ENCODE measurements around the gene KIF1B. TPM values are rescaled to one million over a fixed set of nuclear protein-coding genes. Genes with fewer than 3 reads are reported as not detected.

The KIF1B gene
- total RNA-seq, 4 donors from 2014 or later = 53.0 to 78.2 (median 64.8) TPM

DNA sequence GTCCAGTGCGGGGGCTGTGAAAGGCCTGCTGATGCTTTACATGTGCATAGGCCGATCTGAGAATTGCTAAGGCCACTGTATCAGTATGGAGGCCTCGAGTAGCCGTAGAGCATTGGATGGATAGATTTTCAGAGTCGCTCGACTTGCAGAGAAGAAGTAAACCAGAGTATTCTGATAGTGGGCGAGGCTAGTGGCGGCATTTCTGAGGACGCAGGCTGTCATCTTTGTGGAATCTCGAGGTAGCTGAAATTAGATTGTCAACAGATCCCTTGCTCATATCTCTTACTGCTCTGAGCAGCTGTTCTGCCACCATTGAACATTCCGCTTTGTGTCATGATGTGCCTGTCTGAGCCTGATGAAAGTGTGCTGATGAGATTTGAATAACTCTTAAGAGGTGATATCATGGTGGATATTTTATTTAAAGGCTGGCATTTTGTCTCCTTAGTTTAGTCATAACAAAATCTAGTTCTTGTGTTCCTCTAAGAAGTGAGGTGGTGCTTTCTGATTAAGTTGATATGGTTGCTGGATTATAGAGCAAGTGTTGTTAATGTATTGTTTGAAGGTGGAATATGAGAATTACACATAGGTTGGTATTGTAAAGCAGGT lies 1.5 kb downstream of the KIF1B start:
- WGBS = 37% methylated on average over 10 of the region's 11 CpGs
- H3K27me3 ChIP-seq = no peaks in the 10 kb centered on the region
- H3K4me3 ChIP-seq = peak overlapping the region; percentile 95 to 100 (median 98)
- no peak for DNase-seq (ENCODE audit: extremely low spot score)
- no peaks in the 10 kb centered on the region for H3K36me3 ChIP-seq
- intact Hi-C loops (cut with DNase I) = loop anchor here (5.0 to 10.0 kb wide), 2 partner anchors 40 to 73 kb away; no protein-coding TSS in a partner anchor
- H3K4me1 ChIP-seq = peaks cover 47 to 68% (median 62%) of the 10 kb centered on the region in 4 donors
- peak overlapping the region; percentile 100 for H3K27ac ChIP-seq (replicated peaks in 1 of 4)
- H3K9me3 ChIP-seq = no peaks in the 10 kb centered on the region
- no peak for TF ChIP-seq POLR2AphosphoS5 (IDR thresholded peaks at IDR 0.05)
- TF ChIP-seq EP300 (IDR thresholded peaks at IDR 0.05) = no peak
- TF ChIP-seq POLR2A (IDR thresholded peaks at IDR 0.05; ENCODE audit: low read depth) = no peak
- TF ChIP-seq, protein P1, sequence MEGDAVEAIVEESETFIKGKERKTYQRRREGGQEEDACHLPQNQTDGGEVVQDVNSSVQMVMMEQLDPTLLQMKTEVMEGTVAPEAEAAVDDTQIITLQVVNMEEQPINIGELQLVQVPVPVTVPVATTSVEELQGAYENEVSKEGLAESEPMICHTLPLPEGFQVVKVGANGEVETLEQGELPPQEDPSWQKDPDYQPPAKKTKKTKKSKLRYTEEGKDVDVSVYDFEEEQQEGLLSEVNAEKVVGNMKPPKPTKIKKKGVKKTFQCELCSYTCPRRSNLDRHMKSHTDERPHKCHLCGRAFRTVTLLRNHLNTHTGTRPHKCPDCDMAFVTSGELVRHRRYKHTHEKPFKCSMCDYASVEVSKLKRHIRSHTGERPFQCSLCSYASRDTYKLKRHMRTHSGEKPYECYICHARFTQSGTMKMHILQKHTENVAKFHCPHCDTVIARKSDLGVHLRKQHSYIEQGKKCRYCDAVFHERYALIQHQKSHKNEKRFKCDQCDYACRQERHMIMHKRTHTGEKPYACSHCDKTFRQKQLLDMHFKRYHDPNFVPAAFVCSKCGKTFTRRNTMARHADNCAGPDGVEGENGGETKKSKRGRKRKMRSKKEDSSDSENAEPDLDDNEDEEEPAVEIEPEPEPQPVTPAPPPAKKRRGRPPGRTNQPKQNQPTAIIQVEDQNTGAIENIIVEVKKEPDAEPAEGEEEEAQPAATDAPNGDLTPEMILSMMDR (IDR thresholded peaks at IDR 0.05) = no peak

DNA sequence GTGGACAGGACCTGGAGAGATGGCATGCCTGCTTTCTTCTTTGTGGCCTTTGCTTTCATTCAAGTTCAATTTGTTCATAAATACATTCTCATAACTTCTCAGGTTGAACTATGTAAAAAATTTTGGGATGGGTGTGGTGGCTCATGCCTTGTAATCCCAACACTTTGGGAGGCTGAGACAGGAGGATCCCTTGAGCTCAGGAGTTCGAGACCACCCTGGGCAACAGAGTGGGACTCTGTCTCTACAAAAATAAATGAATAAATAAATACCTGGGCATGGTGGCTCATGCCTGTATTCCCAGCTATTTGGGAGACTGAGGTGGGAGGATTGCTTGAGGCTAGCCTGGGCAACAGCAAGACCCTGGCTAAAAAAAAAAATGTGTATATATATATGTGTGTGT lies 2.1 kb downstream of the KIF1B start:
- intact Hi-C loops (cut with DNase I) = loop anchor here (5.0 to 10.0 kb wide), 2 partner anchors 40 to 72 kb away; no protein-coding TSS in a partner anchor
- Histone ChIP-seq H3K4me3 (peak overlapping the region; percentile 95 to 100 (median 98)), H3K27me3 (no peaks in the 10 kb centered on the region), H3K4me1 (peaks cover 53 to 73% (median 68%) of the 10 kb centered on the region in 4 donors), H3K9me3 (no peaks in the 10 kb centered on the region), H3K36me3 (no peaks in the 10 kb centered on the region), H3K27ac (replicated peaks in 1 of 4) (peak overlapping the region; percentile 100)
- no peak for TF ChIP-seq EP300 (IDR thresholded peaks at IDR 0.05)
- TF ChIP-seq, protein P1 (IDR thresholded peaks at IDR 0.05) = no peak
- no peak for TF ChIP-seq POLR2AphosphoS5 (IDR thresholded peaks at IDR 0.05)
- TF ChIP-seq POLR2A (IDR thresholded peaks at IDR 0.05; ENCODE audit: low read depth) = no peak
- DNase-seq (ENCODE audit: extremely low spot score) = no peak
- 72% methylated on average over 1 of the region's 1 CpG for WGBS

DNA sequence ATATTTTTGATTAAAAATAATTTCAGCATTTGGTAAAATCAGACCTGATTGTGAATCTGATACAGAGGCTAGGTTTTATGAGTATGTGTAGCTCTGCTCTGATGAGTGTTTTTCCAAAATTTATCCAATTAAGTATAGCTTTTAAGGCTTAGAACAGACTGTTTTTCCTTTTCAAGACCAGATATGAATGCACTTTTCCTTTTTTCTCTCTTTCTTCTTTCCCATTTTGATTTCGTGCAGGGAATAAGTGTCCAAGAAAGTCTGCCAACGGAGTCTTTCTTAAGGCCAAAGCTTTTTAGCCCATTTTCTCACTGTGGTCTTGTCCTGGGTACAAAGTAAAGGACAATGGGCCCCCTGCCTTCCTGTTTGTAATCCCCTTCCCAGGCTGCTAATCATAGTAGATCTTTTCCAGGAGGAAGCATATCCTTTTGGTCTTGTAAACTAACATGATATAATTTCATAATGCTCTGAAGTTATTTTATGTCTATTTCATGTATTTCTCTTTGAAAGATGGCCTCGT lies 2.9 kb downstream of the KIF1B start:
- TF ChIP-seq POLR2A (IDR thresholded peaks at IDR 0.05; ENCODE audit: low read depth) = no peak
- no peak for TF ChIP-seq POLR2AphosphoS5 (IDR thresholded peaks at IDR 0.05)
- TF ChIP-seq, protein P1 (IDR thresholded peaks at IDR 0.05) = no peak
- no peak for TF ChIP-seq EP300 (IDR thresholded peaks at IDR 0.05)
- H3K4me3 ChIP-seq = no peak overlapping the region
- H3K9me3 ChIP-seq = no peaks in the 10 kb centered on the region
- H3K36me3 ChIP-seq = no peaks in the 10 kb centered on the region
- H3K4me1 ChIP-seq = peaks cover 61 to 81% (median 75%) of the 10 kb centered on the region in 4 donors
- H3K27ac ChIP-seq (replicated peaks in 1 of 4) = peak overlapping the region; percentile 60 to 100 (median 100)
- intact Hi-C loops (cut with DNase I) = loop anchor here (5.0 to 10.0 kb wide), 2 partner anchors 39 to 72 kb away; no protein-coding TSS in a partner anchor
- 24% methylated on average over 3 of the region's 3 CpGs for WGBS
- H3K27me3 ChIP-seq = no peaks in the 10 kb centered on the region
- no peak for DNase-seq (ENCODE audit: extremely low spot score)

DNA sequence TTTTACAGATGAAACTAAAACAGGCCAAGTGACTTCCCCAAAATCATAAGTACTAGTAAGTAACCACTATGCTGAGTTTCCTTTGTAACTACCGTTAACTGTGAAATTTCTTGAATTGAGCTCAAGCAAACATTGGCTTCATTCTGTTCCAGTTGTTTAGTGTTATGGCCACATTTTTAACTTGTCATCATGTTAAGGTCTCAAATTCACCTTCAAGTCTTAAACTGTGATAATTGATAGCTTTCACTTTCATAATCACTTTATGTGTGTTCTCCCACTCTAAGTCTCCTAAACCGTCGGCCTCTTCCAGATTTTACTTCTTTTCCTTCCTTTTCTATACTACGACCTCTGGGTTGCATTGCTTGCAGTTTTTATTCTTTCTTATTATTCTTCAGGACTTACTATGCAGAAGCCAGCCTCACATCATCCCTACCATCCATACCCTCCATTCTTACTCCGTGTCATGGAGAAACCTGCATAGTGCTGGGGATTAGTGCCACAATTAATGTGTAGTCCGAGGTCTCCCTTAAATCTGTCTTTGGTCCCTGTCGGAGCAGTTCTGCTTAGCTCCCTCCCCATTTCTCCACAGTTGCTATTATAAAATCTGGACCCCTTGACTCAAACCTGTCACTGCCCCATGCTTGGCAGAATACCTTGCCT lies 5.8 kb downstream of the KIF1B start:
- Histone ChIP-seq H3K27me3 (no peaks in the 10 kb centered on the region), H3K9me3 (no peaks in the 10 kb centered on the region), H3K36me3 (no peaks in the 10 kb centered on the region), H3K4me3 (peak overlapping the region in 1 of 4 donors; percentile 8), H3K4me1 (peaks cover 70 to 97% (median 92%) of the 10 kb centered on the region in 4 donors), H3K27ac (replicated peaks in 1 of 4) (peak overlapping the region; percentile 50 to 65 (median 56))
- intact Hi-C loops (cut with DNase I) = loop anchor here (10.0 kb wide), 1 partner anchor 69 kb away; no protein-coding TSS in a partner anchor
- no peak for TF ChIP-seq EP300 (IDR thresholded peaks at IDR 0.05)
- no peak for TF ChIP-seq POLR2AphosphoS5 (IDR thresholded peaks at IDR 0.05)
- no peak for TF ChIP-seq POLR2A (IDR thresholded peaks at IDR 0.05; ENCODE audit: low read depth)
- TF ChIP-seq, protein P1 (IDR thresholded peaks at IDR 0.05) = no peak
- DNase-seq (ENCODE audit: extremely low spot score) = no peak
- 45% methylated on average over 7 of the region's 7 CpGs for WGBS
